HG03066 (cell line): Measurements from ENCODE around the gene TRPM3.

Experiments
- ATAC-seq: cut with Tn5 transposase; IDR thresholded peaks from one replicate; pipeline ENCODE4 v1.9.1; 2021; ENCODE audit warnings: low read depth; ENCODE audit not compliant: unreplicated experiment

The TRPM3 gene

GRCh38 chr9:71121275-71122021 is at the start of gene TRPM3:
Gene TRPM3, minus strand, starts transcription at chr9:71121621. Its CDS starts 267 bp downstream, at chr9:71121354.
- ATAC-seq: no peak

DNA sequence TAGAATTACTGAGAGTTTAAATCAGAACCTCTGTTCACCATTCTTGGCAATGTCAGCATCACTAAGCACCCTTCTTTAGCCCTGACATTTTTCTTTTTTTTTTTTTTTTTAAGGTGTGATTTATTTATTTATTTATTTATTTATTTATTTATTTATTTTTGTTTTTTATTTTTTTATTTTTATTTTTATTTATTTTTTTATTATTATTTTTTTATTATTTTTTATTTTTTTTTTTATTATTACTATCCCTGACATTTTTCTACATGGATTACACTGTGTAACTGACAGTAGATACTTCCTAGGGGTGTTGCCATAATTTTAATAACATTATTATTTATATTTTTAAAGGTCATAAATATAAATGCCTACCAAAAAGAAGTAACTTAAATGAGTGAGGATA is 47.0 kb upstream of the TRPM3 start:
- no peak for ATAC-seq

GRCh38 chr9:71162126-71162525 is 40.7 kb upstream of the TRPM3 start:
- ATAC-seq: no peak

- no peak for ATAC-seq
Measured at GRCh38 chr9:71157731-71158130, 36.3 kb upstream of the TRPM3 start.

DNA sequence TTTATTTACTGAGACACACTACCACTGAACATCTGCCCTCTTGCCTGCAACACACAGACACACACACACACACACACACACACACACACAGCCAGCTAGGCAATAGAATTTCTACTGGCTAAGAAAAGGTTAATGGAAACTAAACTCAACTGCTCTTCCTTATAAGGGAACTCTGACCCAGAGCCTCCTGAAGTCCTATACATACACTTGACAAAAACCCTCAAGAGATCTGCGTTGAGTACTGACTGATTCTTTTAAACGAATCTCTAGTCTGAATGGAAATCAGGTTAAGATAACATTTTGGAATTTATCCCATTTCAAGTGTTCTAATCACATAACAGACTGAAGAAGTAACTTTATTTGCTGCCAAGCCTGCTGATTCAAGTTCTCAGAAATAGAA is 25.9 kb upstream of the TRPM3 start:
- ATAC-seq: no peak

- ATAC-seq: no peak
Measured at GRCh38 chr9:71146511-71146910, 25.1 kb upstream of the TRPM3 start.

DNA sequence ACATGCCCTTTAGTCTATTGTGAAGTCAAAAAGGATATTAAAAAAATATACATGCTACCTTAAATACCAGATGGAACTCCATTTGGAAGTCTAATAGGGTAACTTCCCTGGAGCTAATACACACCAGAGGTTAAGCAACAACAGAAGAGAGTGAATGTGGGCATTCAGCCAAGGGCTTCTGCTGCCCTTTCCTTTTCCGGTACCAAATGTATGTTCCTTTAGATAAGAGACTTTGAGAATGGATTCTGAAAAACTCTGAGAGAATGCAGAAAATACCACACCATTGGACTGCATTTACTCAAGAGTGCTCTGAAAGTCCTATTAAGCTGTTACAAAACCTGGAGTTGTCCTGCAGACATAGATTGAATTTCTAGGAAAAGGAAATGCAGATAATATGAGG is 23.8 kb upstream of the TRPM3 start:
- no peak for ATAC-seq

DNA sequence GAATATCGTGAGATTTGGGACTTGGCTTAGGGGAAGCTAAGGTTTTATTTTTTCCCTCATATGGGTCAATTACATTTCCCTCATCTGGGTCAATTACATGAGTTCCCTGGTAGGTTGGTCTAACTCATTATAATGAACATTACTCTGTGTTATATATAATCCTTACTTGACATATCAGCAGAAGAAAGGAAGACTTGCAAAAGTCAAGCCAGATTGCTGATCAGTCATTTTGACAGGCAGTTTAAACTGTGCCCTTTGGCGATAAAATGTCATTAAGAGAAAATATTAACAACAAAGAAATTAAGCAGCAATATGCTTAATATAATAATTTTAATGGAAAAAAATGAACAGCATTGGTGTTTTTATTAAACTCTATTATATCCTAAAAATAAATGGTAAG is 23.1 kb upstream of the TRPM3 start:
- ATAC-seq: no peak

DNA sequence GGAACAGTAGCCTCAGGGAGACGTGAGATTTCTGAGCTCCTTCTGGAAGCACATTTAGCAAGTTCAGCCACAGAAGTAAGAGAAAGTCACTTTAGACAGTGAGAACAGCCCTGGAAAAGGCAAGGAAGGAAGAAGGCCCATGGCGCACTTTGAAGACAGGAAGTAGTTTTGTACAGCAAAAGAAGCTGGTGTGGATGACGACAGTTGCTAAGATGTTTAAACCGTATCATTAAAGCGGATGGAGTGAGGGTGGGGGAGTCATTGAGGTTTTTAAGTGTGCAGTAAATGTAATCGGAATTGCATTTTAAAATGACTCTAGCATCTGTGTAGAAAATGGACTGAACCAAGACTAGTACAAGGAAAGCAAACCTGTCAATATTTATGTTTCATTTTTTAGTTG is 15.3 kb upstream of the TRPM3 start:
- ATAC-seq: no peak

- no peak for ATAC-seq
Measured at GRCh38 chr9:71131145-71131544, 9.7 kb upstream of the TRPM3 start.

GRCh38 chr9:71130521-71130920 is 9.1 kb upstream of the TRPM3 start:
- ATAC-seq: no peak

GRCh38 chr9:71128796-71129195 is 7.4 kb upstream of the TRPM3 start:
- no peak for ATAC-seq

GRCh38 chr9:71127301-71127700 is 5.9 kb upstream of the TRPM3 start:
- no peak for ATAC-seq

- no peak for ATAC-seq
Measured at GRCh38 chr9:71122421-71122820, 1.0 kb upstream of the TRPM3 start.

DNA sequence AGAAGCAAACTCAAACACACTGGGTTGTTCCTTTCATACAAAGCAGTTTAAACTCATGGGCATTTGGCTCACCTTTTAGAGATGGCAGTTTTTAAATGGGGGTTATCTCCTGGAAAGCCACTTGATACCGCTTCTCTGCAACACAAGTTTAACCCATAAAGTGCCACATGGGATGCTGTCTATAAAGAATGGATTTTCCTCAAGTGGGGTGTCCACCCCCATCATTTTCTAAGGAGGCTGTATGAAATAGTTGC is 528 bp upstream of the TRPM3 start:
- no peak for ATAC-seq

DNA sequence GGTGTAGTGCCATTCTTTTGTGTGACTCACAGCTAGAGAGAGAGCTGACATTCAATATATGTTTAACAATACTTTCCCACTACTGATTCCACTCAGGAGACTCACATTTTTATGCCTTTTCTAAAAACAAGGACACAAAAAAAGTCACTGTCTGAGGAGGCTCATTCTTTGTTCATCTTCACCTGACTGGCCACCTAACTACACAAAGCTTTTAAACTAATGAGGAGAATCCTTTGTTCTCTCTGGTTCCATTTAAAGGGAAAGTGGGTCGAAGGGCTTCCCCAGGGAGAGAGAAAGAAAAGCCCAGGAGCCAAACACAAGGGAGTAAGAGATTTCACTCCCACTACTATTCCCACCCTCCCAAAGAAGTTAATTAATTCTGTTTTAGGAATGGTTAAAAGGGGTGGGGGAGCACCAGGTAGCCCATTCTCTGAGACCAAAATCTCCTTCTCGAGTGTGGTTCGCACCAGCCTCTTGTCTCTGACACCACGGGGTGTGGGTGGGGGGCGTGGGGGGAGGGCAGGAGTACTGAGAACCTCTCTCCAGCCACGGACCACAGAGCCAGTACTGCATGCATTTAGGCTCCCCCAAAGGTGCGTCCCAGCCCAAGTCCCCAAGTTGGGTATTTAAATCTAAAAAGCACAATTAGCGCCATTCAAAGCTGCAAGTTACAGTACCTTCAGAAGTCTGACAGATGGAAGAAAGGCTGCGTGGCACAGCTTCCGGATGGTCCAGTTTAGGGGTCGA is 747 bp downstream of the TRPM3 start:
- ATAC-seq: no peak

GRCh38 chr9:71119746-71120145 is 1.7 kb downstream of the TRPM3 start:
- no peak for ATAC-seq

GRCh38 chr9:71118324-71118723 is 3.1 kb downstream of the TRPM3 start:
- ATAC-seq: no peak

DNA sequence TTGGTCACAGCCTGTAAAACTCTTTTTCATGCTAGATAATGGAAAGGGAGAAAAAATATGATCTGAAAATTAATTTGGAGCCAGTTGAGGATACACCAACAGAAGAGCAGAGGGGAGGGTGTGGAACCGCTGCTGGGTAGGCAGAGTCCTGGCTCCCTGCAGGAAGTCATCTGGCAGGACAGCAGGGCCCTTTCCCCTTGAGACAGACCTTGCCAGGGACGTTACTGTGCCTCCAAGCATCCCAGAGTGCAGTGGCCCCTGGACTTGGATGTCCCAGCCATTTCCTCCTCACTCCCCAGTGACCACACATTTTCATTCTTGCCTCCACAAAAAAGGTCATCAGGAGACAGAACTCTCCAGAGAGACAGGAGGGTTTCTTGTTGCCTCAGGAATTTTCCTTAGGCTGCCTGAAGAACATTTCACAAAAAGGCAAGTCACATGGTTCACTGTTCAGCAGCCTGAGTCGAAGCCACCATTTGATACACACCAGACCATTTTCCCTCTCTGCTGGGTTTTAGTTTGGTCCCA is 5.9 kb downstream of the TRPM3 start:
- ATAC-seq: no peak

- no peak for ATAC-seq
Measured at GRCh38 chr9:71112866-71113265, 8.6 kb downstream of the TRPM3 start.

- ATAC-seq: no peak
Measured at GRCh38 chr9:71108937-71109336, 12.5 kb downstream of the TRPM3 start.

DNA sequence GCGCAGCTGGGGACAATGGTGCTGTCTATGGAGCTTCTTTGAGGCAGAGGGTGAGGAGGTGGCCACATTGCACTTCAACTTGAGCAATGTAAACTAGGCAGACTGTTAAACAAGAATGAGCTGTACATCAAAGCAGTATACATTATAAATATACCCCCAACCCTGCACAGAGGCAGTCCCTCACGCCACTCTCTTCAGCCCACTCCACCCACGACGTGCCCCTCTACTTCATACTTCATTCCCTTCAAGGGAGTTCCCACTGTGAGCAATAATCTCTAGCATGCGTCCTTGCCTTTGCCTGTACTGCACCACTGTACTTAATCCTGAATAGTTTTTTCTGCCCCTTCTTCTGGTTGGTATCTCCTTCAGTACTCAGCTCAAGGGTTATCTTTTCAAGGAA is 14.4 kb downstream of the TRPM3 start:
- no peak for ATAC-seq
